Mesenchymal stem cell (in vitro differentiated cells and primary cell): ENCODE data around the gene PIMREG.

ENCODE experiments used
- DNase-seq: peaks from one replicate; pipeline ENCODE4 v3.0.0-alpha.2; 2013
- H2AFZ ChIP-seq: one replicate; pipeline ENCODE4 v1.6.1; 2013; ENCODE audit warnings: low read depth, mild to moderate bottlenecking, control low read depth, inconsistent platforms, low read length, moderate library complexity
- H2AK5ac ChIP-seq: 2 replicates; pipeline ENCODE4 v1.6.1; 2013; ENCODE audit warnings: low read length, moderate library complexity, mild to moderate bottlenecking, inconsistent platforms; ENCODE audit not compliant: severe bottlenecking
- H2BK120ac ChIP-seq: one replicate; pipeline ENCODE4 v1.6.1; 2013; ENCODE audit warnings: low read depth, mild to moderate bottlenecking, inconsistent platforms, low read length, moderate library complexity
- H2BK12ac ChIP-seq, 2 experiments: one replicate each; pipeline ENCODE4 v1.6.1; 2013; ENCODE audit warnings: inconsistent platforms in 2 of 2, low read length in 2 of 2, mild to moderate bottlenecking in 2 of 2, moderate library complexity in 2 of 2, control low read depth in 1 of 2
- H2BK15ac ChIP-seq: one replicate; pipeline ENCODE4 v1.6.1; 2013; ENCODE audit warnings: mild to moderate bottlenecking, low read depth, inconsistent platforms; ENCODE audit not compliant: poor library complexity, severe bottlenecking
- H2BK5ac ChIP-seq: 2 replicates; pipeline ENCODE4 v1.6.1; 2013; ENCODE audit warnings: low read depth, mild to moderate bottlenecking, low read length, control low read depth, inconsistent platforms; ENCODE audit not compliant: poor library complexity, severe bottlenecking
- H3K14ac ChIP-seq, 2 experiments: one replicate each; pipeline ENCODE4 v1.6.1; 2013; ENCODE audit warnings: inconsistent platforms in 2 of 2, low read length in 2 of 2, control low read depth in 1 of 2, mild to moderate bottlenecking in 1 of 2, moderate library complexity in 1 of 2
- H3K18ac ChIP-seq, 2 experiments: one replicate each; pipeline ENCODE4 v1.6.1; 2013; ENCODE audit warnings: inconsistent platforms in 2 of 2, low read length in 2 of 2, control low read depth in 1 of 2, low read depth in 1 of 2, mild to moderate bottlenecking in 1 of 2
- H3K23ac ChIP-seq, 2 experiments: one replicate each; pipeline ENCODE4 v1.6.1; 2013; ENCODE audit warnings: inconsistent platforms in 2 of 2, low read length in 2 of 2, mild to moderate bottlenecking in 2 of 2, moderate library complexity in 2 of 2, control low read depth in 1 of 2
- H3K27ac ChIP-seq: 2 replicates; pipeline ENCODE4 v1.5.1; 2013; ENCODE audit warnings: mild to moderate bottlenecking, moderate library complexity, low read length, control low read depth, inconsistent platforms; ENCODE audit not compliant: poor library complexity, severe bottlenecking
- H3K27me3 ChIP-seq, 2 experiments: 2 replicates each; pipeline versions ENCODE4 v1.6.1 to v1.7.0; 2013; ENCODE audit warnings: low read length in 2 of 2, mild to moderate bottlenecking in 2 of 2, moderate library complexity in 2 of 2, control low read depth in 1 of 2, inconsistent platforms in 1 of 2; ENCODE audit not compliant: control insufficient read depth in 1 of 2, insufficient read depth in 1 of 2
- H3K36me3 ChIP-seq, 2 experiments: 2 replicates each; pipeline versions ENCODE4 v1.6.1 to v1.7.0; 2013; ENCODE audit warnings: low read length in 2 of 2, control low read depth in 1 of 2, inconsistent platforms in 1 of 2, low read depth in 1 of 2, mild to moderate bottlenecking in 1 of 2; ENCODE audit not compliant: insufficient read depth in 2 of 2, control insufficient read depth in 1 of 2
- H3K4ac ChIP-seq, 2 experiments: one replicate each; pipeline ENCODE4 v1.6.1; 2013; ENCODE audit warnings: inconsistent platforms in 2 of 2, low read length in 2 of 2, mild to moderate bottlenecking in 2 of 2, moderate library complexity in 2 of 2, control low read depth in 1 of 2, low read depth in 1 of 2
- H3K4me1 ChIP-seq: 2 replicates; pipeline ENCODE4 v1.6.1; 2013; ENCODE audit warnings: low read depth, low read length, control low read depth; ENCODE audit not compliant: control insufficient read depth, insufficient read depth
- H3K4me2 ChIP-seq: 2 replicates; pipeline ENCODE4 v1.6.1; 2013; ENCODE audit warnings: low read length, mild to moderate bottlenecking, inconsistent platforms; ENCODE audit not compliant: poor library complexity, severe bottlenecking
- H3K4me3 ChIP-seq, 2 experiments: 2 replicates each; pipeline versions ENCODE4 v1.5.1 to v1.7.0; 2013; ENCODE audit warnings: low read length in 2 of 2, mild to moderate bottlenecking in 2 of 2, control low read depth in 1 of 2, low read depth in 1 of 2; ENCODE audit not compliant: insufficient read depth in 1 of 2
- H3K79me1 ChIP-seq: replicated peaks from 2 replicates; pipeline ENCODE4 v1.6.1; 2013; ENCODE audit warnings: mild to moderate bottlenecking, control low read depth, low read length, inconsistent platforms; ENCODE audit not compliant: poor library complexity, severe bottlenecking
- H3K9ac ChIP-seq: 2 replicates; pipeline ENCODE4 v1.7.0; 2013; ENCODE audit warnings: mild to moderate bottlenecking, low read length, moderate library complexity
- H3K9me3 ChIP-seq: 2 replicates; pipeline ENCODE4 v1.7.0; 2013; ENCODE audit warnings: mild to moderate bottlenecking, low read length; ENCODE audit not compliant: control insufficient read depth
- H4K8ac ChIP-seq: one replicate; pipeline ENCODE4 v1.6.1; 2013; ENCODE audit warnings: inconsistent platforms, mild to moderate bottlenecking, low read length, moderate library complexity
- H4K91ac ChIP-seq: one replicate; pipeline ENCODE4 v1.6.1; 2013; ENCODE audit warnings: mild to moderate bottlenecking, low read length, inconsistent platforms
- WGBS: methylation state at CpG from one replicate; pipeline ENCODE4 v1.1.7; 2013; ENCODE audit warnings: mixed read lengths; 5-methylcytosine and 5-hydroxymethylcytosine counted together

PIMREG gene

DNA sequence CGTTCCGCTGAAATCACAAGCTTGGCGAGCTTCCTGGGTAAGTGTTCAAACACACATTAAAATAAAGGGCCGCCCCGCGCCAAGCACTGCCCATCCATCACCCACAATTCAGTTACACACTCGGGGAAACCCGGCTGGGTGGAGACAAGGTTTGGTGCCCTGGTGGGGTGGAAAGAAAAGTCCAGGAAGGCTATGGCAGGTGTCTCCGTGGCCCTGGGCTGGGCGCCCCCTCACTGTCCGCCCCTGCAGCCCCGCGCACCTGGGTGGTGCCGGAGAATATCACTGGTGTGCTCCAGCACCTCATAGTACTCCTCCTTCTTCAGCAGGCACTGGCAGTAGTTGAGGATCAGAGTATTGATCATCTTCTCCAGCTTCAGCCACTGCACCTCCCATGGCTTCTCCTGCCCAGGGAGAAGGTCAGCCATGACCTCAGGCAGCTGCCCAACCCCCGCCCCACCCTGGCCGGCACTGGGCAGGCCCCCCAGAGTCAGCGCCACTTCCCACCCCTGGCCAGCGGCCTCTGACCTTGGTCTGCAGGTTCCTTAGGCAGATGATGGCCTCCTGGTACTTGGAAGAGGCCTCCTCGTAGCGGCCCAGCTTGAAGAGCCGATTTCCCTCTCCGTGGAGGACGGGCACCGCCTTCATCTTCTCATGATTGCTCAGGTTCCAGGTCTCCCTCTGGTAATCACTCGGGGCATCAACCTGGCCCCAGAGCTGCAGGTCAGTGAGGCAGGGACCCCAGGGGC lies 17.7 kb upstream of the PIMREG start:
- Histone ChIP-seq H3K9ac (no peak overlapping the region), H3K4me3 (no peak overlapping the region), H3K27me3 (peaks cover 10 to 15% of the 10 kb centered on the region in 2 experiments), H3K4me1 (peaks cover 2% of the 10 kb centered on the region), H3K27ac (no peak overlapping the region), H4K91ac (no peak overlapping the region), H3K18ac (no peak overlapping the region), H2BK120ac (no peak overlapping the region), H2BK15ac (no peak overlapping the region), H2AFZ (no peak overlapping the region), H2BK5ac (no peak overlapping the region), H3K79me1 (no peaks in the 10 kb centered on the region), H3K4me2 (no peak overlapping the region), H2AK5ac (no peak overlapping the region), H3K14ac (no peak overlapping the region), H3K23ac (no peak overlapping the region), H4K8ac (no peak overlapping the region), H3K9me3 (no peaks in the 10 kb centered on the region), H3K36me3 (no peaks in the 10 kb centered on the region), H2BK12ac (no peak overlapping the region), H3K4ac (no peak overlapping the region)
- 85% methylated on average over 20 of the region's 25 CpGs for WGBS
- no peak for DNase-seq

DNA sequence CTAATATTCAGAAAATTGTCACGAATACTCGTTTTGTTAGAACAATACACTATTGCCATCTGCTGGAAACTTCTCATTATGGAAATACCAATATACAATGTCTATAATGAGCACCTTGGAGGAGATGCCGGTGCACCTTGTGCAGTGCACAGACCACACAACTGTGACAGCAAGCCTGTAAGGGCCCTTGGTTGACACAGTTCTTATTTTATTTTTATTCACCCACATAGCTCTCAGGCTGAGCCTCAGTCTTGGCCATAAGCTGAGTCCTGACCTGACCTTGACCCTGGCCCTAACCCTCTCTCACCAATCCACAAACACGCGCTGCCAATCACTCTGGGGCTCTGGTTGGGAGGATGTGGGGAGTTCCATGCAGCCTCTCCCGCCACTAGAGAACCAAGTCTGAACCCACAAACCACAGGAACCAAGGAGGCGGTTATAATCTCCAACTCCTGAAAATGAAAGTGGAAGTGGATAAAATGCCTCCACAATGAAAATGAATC lies 16.9 kb upstream of the PIMREG start:
- no peaks in the 10 kb centered on the region for H3K79me1 ChIP-seq
- peak overlapping the region; percentile 49 for H4K8ac ChIP-seq
- no peaks in the 10 kb centered on the region for H3K36me3 ChIP-seq
- H2AK5ac ChIP-seq, result no peak overlapping the region
- no peak overlapping the region for H3K23ac ChIP-seq
- peaks cover 10 to 15% of the 10 kb centered on the region in 2 experiments for H3K27me3 ChIP-seq
- no peak overlapping the region for H2BK12ac ChIP-seq
- H2AFZ ChIP-seq, result no peak overlapping the region
- no peak overlapping the region for H3K27ac ChIP-seq
- peak overlapping the region; percentile 75 for H3K9ac ChIP-seq
- H3K9me3 ChIP-seq, result no peaks in the 10 kb centered on the region
- WGBS, result 75% methylated on average over 5 of the region's 7 CpGs
- H3K4ac ChIP-seq, result no peak overlapping the region
- peaks cover 2% of the 10 kb centered on the region for H3K4me1 ChIP-seq
- no peak overlapping the region for H3K14ac ChIP-seq
- DNase-seq, result peak; percentile 52
- H3K4me2 ChIP-seq, result peak overlapping the region; percentile 34
- peak overlapping the region in 1 of 2 experiments; percentile 67 for H3K4me3 ChIP-seq
- no peak overlapping the region for H2BK5ac ChIP-seq
- no peak overlapping the region for H2BK15ac ChIP-seq
- no peak overlapping the region for H3K18ac ChIP-seq
- H4K91ac ChIP-seq, result no peak overlapping the region
- H2BK120ac ChIP-seq, result no peak overlapping the region

DNA sequence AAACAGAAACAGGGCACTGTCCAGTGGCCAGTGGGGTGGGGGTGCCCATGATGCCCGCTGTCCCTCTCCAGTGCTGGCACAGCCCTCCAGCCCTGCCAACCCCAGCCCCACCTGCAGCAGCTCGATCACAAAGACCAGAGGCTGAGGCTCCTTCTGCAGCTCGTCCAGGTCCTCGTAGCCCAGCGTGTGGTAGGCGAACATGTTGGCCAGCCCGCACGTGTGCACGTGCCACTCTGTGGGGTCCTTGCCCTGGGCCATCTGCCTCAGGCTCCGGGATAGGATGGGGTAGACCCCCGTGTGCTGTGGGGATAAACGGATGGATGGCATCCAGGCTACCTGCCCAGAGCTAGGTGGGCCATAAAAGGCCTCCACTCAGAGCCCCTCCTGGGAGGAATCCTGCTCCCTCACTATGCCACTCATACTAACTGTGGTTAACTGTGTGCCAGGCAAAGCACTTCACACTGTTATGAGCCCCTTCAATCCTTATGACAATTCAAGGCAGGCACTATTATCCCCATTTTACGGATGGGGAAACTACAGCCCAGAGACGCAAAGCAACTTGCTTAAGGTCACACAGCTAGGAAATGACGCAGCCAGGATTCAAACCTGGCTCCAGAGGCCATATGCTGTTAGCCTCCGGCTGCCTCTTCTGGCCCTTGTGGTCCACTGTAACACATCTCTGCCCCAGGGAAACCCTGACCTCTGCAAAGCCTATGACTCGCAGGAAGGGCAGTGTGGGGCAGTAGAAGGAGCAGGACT lies 15.9 kb upstream of the PIMREG start:
- no peak overlapping the region for H3K14ac ChIP-seq
- H3K4me3 ChIP-seq, result no peak overlapping the region
- H3K4ac ChIP-seq, result no peak overlapping the region
- peaks cover 2% of the 10 kb centered on the region for H3K4me1 ChIP-seq
- no peak overlapping the region for H2AFZ ChIP-seq
- WGBS, result 91% methylated on average over 17 of the region's 17 CpGs
- no peak overlapping the region for H2BK5ac ChIP-seq
- H3K9ac ChIP-seq, result no peak overlapping the region
- no peak overlapping the region for H4K8ac ChIP-seq
- H2AK5ac ChIP-seq, result no peak overlapping the region
- no peak overlapping the region for H3K4me2 ChIP-seq
- no peak overlapping the region for H2BK15ac ChIP-seq
- no peaks in the 10 kb centered on the region for H3K36me3 ChIP-seq
- no peak overlapping the region for H3K18ac ChIP-seq
- no peak overlapping the region for H3K27ac ChIP-seq
- H4K91ac ChIP-seq, result no peak overlapping the region
- no peaks in the 10 kb centered on the region for H3K79me1 ChIP-seq
- H3K27me3 ChIP-seq, result peaks cover 8 to 9% of the 10 kb centered on the region in 2 experiments
- no peak overlapping the region for H2BK12ac ChIP-seq
- no peaks in the 10 kb centered on the region for H3K9me3 ChIP-seq
- DNase-seq, result no peak
- no peak overlapping the region for H3K23ac ChIP-seq
- no peak overlapping the region for H2BK120ac ChIP-seq

DNA sequence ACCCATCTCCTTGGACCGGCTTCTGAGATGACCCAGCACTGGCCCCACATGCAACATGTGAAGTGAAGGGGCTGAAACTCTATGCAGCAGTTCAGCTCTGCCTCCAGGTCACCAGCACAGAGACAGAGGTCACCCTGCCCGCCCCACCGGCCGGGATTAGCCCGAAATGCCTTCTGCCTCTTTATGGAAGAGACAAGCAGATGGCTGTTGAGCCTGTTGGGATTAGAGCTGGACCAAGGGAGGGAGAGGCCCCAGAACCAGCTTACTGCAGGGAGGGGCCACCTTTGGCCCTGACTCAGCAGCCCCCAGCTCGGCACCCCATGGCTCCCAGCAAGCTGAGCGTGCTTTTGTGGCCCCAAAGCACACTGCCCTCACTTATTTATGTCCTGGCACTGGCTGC lies 15.0 kb upstream of the PIMREG start:
- Histone ChIP-seq H2BK5ac (no peak overlapping the region), H3K9me3 (no peaks in the 10 kb centered on the region), H3K4me1 (peaks cover 2% of the 10 kb centered on the region), H3K4me2 (no peak overlapping the region), H3K18ac (no peak overlapping the region), H4K91ac (no peak overlapping the region), H3K36me3 (no peaks in the 10 kb centered on the region), H3K23ac (no peak overlapping the region), H2AK5ac (no peak overlapping the region), H3K4me3 (no peak overlapping the region), H3K27me3 (peaks cover under 1% of the 10 kb centered on the region in 2 experiments), H3K79me1 (no peaks in the 10 kb centered on the region), H3K27ac (no peak overlapping the region), H3K4ac (no peak overlapping the region), H2BK12ac (no peak overlapping the region), H3K14ac (no peak overlapping the region), H2BK120ac (no peak overlapping the region), H2BK15ac (no peak overlapping the region), H4K8ac (no peak overlapping the region), H2AFZ (no peak overlapping the region), H3K9ac (no peak overlapping the region)
- WGBS, result 90% methylated on average over 7 of the region's 7 CpGs
- no peak for DNase-seq
